ENCODE measurements around the gene ATF3. TPM values are rescaled to one million over a fixed set of nuclear protein-coding genes. Genes with fewer than 3 reads are reported as not detected.

ATF3 gene
- polyA plus RNA-seq, 3 donors: 10.4 to 227 (median 13.3) TPM

DNA sequence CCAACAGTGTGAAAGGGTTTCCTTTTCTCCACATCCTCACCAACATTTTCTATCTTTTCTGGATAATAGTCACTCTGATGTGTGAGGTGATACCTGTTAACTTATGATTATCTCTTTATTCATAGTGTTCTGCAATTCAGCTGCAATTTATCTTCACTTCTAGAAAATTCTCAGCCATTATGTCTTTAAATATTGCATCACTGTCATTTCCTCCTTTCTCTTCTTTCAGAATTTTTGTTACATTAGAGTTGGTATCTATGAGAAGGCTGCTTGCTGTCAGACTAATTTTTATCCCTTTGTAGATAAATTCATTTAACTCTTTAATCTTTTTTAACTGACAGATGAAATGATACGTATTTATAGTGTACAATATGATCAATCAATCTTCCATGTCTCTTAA is 30.5 kb upstream of the ATF3 start:
- Histone ChIP-seq H3K9me3 (replicated peaks in 1 of 2; ENCODE audit: control insufficient read depth in 1 of 2, insufficient read depth in 1 of 2, low read length in 2 of 2) (no peaks in the 10 kb centered on the region), H3K9ac (ENCODE audit: insufficient read depth, low read length, poor library complexity, severe bottlenecking) (no peak overlapping the region), H3K79me2 (ENCODE audit: insufficient read depth, low read length) (no peaks in the 10 kb centered on the region), H3K36me3 (replicated peaks in 1 of 2; ENCODE audit: control insufficient read depth in 1 of 2, insufficient read depth in 2 of 2, low read length in 2 of 2) (no peaks in the 10 kb centered on the region), H3K27me3 (ENCODE audit: control insufficient read depth in 2 of 2, insufficient read depth in 2 of 2, low read length in 2 of 2) (no peaks in the 10 kb centered on the region), H3K4me2 (replicated peaks; ENCODE audit: extremely low read depth, low read length, poor library complexity, severe bottlenecking) (peak overlapping the region; percentile 25), H3K4me1 (ENCODE audit: control insufficient read depth in 1 of 2, insufficient read depth in 2 of 2, low read length in 2 of 2) (peaks cover 16 to 25% of the 10 kb centered on the region in 2 donors), H3K4me3 (replicated peaks in 1 of 3; ENCODE audit: low read depth in 2 of 3, low read length in 3 of 3) (peak overlapping the region in 1 of 3 experiments; percentile 14), H3K27ac (ENCODE audit: low read depth in 1 of 2, low read length in 2 of 2) (peak overlapping the region in 1 of 2 donors; percentile 68), H2AFZ (ENCODE audit: insufficient read depth, low read depth, low read length, poor library complexity, severe bottlenecking) (no peak overlapping the region), H4K20me1 (ENCODE audit: insufficient read depth, low read length) (no peaks in the 10 kb centered on the region)
- peak in 2 of 3 donors; percentile 19 to 61 for DNase-seq
- H3K4me1 Mint-ChIP-seq: peaks cover 25% of the 10 kb centered on the region
- no CpG with 5 or more reads among the region's 1 CpG for WGBS (ENCODE audit: insufficient coverage)
- intact Hi-C loops (cut with micrococcal nuclease): no loop called here
- peak overlapping the region in 6 of 7 donors; percentile 21 to 89 (median 74) for H3K27ac Mint-ChIP-seq
- TF ChIP-seq, protein P1, sequence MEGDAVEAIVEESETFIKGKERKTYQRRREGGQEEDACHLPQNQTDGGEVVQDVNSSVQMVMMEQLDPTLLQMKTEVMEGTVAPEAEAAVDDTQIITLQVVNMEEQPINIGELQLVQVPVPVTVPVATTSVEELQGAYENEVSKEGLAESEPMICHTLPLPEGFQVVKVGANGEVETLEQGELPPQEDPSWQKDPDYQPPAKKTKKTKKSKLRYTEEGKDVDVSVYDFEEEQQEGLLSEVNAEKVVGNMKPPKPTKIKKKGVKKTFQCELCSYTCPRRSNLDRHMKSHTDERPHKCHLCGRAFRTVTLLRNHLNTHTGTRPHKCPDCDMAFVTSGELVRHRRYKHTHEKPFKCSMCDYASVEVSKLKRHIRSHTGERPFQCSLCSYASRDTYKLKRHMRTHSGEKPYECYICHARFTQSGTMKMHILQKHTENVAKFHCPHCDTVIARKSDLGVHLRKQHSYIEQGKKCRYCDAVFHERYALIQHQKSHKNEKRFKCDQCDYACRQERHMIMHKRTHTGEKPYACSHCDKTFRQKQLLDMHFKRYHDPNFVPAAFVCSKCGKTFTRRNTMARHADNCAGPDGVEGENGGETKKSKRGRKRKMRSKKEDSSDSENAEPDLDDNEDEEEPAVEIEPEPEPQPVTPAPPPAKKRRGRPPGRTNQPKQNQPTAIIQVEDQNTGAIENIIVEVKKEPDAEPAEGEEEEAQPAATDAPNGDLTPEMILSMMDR (IDR thresholded peaks at IDR 0.05): no peak
- H3K36me3 Mint-ChIP-seq: peaks cover 0 to 2% of the 10 kb centered on the region in 2 donors
- peaks cover 0 to 1% (median 0%) of the 10 kb centered on the region in 3 donors for H3K27me3 Mint-ChIP-seq (ENCODE audit: low read depth in 3 of 3)
- H3K9me3 Mint-ChIP-seq: peaks cover 0 to 2% (median 0%) of the 10 kb centered on the region in 7 donors
- peak overlapping the region in 1 of 2 donors; percentile 1 for H3K4me3 Mint-ChIP-seq

GRCh38 chr1:212581034-212581433 is 27.5 kb upstream of the ATF3 start:
- WGBS (ENCODE audit: insufficient coverage): 96% methylated on average over 6 of the region's 8 CpGs

More at GRCh38 chr1:212581034-212581433, 27.5 kb upstream of the ATF3 start:
- H3K27me3 Mint-ChIP-seq (ENCODE audit: low read depth in 3 of 3): peaks cover 0 to 10% (median 7%) of the 10 kb centered on the region in 3 donors
- no peak overlapping the region for H3K4me3 Mint-ChIP-seq
- H3K27me3 ChIP-seq (ENCODE audit: control insufficient read depth in 2 of 2, insufficient read depth in 2 of 2, low read length in 2 of 2): no peaks in the 10 kb centered on the region
- no peak overlapping the region for H3K4me3 ChIP-seq (replicated peaks in 1 of 3; ENCODE audit: low read depth in 2 of 3, low read length in 3 of 3)
- peaks cover 0 to 2% of the 10 kb centered on the region in 2 donors for H3K36me3 Mint-ChIP-seq
- no peak overlapping the region for H3K4me2 ChIP-seq (replicated peaks; ENCODE audit: extremely low read depth, low read length, poor library complexity, severe bottlenecking)
- H3K4me1 ChIP-seq (ENCODE audit: control insufficient read depth in 1 of 2, insufficient read depth in 2 of 2, low read length in 2 of 2): peaks cover 16 to 25% of the 10 kb centered on the region in 2 donors
- no peak overlapping the region for H2AFZ ChIP-seq (ENCODE audit: insufficient read depth, low read depth, low read length, poor library complexity, severe bottlenecking)
- H3K9ac ChIP-seq (ENCODE audit: insufficient read depth, low read length, poor library complexity, severe bottlenecking): no peak overlapping the region
- H3K79me2 ChIP-seq (ENCODE audit: insufficient read depth, low read length): no peaks in the 10 kb centered on the region
- no peaks in the 10 kb centered on the region for H3K9me3 ChIP-seq (replicated peaks in 1 of 2; ENCODE audit: control insufficient read depth in 1 of 2, insufficient read depth in 1 of 2, low read length in 2 of 2)
- intact Hi-C loops (cut with micrococcal nuclease): no loop called here
- no peaks in the 10 kb centered on the region for H3K36me3 ChIP-seq (replicated peaks in 1 of 2; ENCODE audit: control insufficient read depth in 1 of 2, insufficient read depth in 2 of 2, low read length in 2 of 2)
- TF ChIP-seq, protein P1 (IDR thresholded peaks at IDR 0.05): no peak
- DNase-seq: no peak
- H3K9me3 Mint-ChIP-seq: peaks cover 0 to 2% (median 0%) of the 10 kb centered on the region in 7 donors
- H3K27ac Mint-ChIP-seq: no peak overlapping the region
- H4K20me1 ChIP-seq (ENCODE audit: insufficient read depth, low read length): no peaks in the 10 kb centered on the region
- no peak overlapping the region for H3K27ac ChIP-seq (ENCODE audit: low read depth in 1 of 2, low read length in 2 of 2)
- H3K4me1 Mint-ChIP-seq: peaks cover 30% of the 10 kb centered on the region
